Kidney tubule cell (primary cell): ENCODE results near the gene DOCK7.

Source experiments
- DNase-seq: peaks from one replicate; pipeline ENCODE4 v3.0.0-alpha.2; 2018; ENCODE audit warnings: low spot score

DOCK7 gene

DNA sequence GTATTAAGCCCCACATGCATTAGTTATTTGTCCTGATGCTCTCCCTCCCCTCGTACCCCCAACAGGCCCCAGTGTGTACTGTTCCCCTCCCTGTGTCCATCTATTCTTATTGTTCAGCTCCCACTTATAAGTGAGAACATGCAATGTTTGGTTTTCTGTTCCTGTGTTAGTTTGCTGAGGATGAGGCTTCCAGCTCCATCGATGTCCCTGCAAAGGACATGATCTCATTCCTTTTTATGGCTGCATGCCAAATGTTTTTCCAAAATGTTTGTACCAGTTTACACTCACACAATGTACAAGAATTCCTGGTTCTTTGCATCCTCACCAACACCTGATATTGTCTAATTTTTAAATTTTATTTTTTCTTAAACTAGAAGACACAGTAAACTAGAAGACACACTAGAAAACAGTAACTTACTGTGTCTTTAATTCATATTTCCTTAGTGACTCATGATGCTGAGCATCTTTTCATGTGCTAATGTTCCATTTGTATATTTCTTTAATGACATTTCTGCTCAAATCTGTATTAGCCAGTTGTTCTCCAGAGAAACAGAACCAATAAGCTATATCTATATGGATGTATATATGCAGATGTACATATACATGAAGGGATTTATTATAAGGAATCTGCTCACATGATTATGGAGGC lies 270.7 kb downstream of the DOCK7 start:
- DNase-seq: no peak

DNA sequence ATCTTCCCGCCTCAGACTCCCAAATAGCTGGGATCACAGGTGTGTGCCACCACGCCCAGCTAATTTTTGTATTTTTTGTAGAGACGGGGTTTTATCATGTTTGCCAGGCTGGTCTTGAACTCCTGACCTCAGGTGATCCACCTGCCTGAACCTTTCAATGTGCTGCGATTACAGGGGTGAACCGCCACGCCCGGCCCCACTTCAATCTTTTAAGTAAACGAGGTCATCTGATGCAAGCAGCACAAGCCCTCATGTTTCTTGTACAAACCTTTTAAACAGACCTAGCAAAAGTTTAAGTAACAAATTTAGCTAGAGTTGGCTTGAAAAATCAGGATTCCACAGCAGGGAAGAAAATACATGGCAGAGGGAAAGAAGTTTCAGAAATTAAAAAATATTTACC lies 272.5 kb downstream of the DOCK7 start:
- no peak for DNase-seq

DNA sequence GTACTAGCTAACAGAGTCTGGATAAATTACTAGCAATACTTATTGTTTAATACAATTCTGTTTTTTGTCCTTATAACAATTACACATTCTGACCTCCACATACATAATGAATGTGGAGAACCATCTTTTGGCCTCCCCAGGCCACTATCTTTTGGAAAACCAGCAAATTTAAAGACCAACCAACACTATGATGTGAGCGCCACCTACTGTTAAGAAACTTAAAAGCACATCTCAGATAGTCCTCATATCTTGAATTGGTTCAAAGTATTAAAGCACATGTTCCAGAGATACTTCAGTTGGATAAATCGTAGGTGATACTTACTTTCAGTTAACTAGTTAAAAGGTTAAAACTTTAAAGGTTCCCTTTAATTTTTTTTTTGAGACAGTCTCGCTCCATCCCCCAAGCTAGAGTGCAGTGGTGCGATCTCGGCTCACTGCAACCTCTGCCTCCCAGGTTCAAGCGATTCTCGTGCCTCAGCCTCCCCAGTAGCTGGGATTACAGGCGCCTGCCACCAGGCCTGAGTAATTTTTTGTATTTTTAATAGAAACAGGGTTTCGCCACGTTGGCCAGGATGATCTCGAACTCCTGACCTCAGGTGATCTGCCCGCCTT lies 280.7 kb downstream of the DOCK7 start:
- DNase-seq: peak; percentile 54

DNA sequence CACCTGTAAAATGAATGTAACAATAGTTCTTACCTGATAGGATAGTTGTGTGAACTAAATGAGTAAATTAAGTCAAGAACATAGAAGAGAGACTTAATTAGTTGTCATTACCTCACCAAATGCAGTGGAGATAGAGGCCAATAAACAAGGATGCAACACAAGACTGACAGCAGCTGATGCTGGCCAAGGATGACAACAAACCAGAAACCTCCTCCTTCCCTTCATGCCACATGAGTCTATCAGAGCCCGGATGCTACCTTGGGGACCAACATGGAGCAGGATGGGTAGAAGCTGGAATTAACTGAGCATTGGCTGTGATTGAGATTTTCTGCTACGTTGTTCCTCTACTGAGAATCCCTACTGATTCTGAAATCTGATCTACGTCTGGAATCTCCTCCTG lies 281.6 kb downstream of the DOCK7 start:
- no peak for DNase-seq

DNA sequence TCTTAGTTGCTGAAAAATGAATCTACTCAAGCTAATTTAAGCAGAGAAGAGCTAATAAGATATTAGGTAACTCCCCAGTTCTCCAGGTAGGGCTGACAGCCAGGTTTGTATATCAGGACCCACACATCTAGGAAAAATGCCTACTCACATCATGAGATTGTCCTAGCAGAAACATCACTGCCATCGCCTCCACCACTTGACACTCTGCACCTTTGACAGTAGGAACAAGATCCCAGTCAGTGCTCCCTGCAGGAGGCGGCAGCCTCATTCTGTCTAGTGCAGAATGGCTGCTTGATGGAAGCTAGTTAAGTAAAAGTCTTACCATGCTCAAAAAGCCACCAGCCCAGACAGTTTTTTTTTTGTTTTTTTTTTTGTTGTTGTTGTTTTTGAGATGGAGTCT lies 282.9 kb downstream of the DOCK7 start:
- DNase-seq: no peak
